T follicular helper cell (primary cell): ENCODE data around the gene ACKR4.
"Not testable (repeated sequence)": the region's sequence is repeated elsewhere in the genome, so short reads cannot be mapped to it uniquely, and the experiment has no call there.

Experiments
- DNase-seq: peaks from one replicate; pipeline ENCODE4 v3.0.0-alpha.2; 2020; ENCODE audit warnings: low read depth
- total RNA-seq, 2 experiments: gene quantifications; one replicate each; lab custom pipeline; 2026; lab: John Stamatoyannopoulos, UW

Gene ACKR4
- total RNA-seq, result 0 reads per million in 2 experiments

- DNase-seq, result no peak
These were observed at the start of gene ACKR4 for GRCh38 chr3:132596816-132597433. ACKR4 (plus strand) TSS chr3:132597270; CDS start chr3:132600398, 3,128 bp downstream.

GRCh38 chr3:132549169-132549568, 47.9 kb upstream of the ACKR4 start:
- no peak for DNase-seq

GRCh38 chr3:132549890-132550578, 47.0 kb upstream of the ACKR4 start:
- no peak for DNase-seq

- no peak for DNase-seq
These were observed 46.3 kb upstream of the ACKR4 start for GRCh38 chr3:132550579-132551305.

DNA sequence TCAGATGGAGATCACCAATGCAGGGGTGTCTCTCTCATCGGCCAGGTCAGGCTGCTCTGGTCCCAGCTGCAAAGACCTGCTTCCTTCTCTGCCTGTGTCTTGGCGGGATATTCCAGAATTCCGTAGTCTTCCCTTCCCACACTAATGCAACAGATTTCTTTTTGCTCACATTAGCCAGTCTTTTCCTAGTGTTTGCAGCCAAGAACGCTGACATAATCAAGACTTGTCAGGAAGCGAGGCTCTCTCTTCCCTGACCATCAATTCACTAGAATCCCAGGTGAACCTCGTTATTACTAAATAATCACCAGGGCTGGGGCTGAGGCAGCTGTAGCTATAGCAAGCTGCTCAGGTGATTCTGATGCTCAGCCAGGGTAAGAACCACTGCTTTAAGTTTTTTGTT, 43.2 kb upstream of the ACKR4 start:
- no peak for DNase-seq

GRCh38 chr3:132554437-132554836, 42.6 kb upstream of the ACKR4 start:
- no peak for DNase-seq

DNA sequence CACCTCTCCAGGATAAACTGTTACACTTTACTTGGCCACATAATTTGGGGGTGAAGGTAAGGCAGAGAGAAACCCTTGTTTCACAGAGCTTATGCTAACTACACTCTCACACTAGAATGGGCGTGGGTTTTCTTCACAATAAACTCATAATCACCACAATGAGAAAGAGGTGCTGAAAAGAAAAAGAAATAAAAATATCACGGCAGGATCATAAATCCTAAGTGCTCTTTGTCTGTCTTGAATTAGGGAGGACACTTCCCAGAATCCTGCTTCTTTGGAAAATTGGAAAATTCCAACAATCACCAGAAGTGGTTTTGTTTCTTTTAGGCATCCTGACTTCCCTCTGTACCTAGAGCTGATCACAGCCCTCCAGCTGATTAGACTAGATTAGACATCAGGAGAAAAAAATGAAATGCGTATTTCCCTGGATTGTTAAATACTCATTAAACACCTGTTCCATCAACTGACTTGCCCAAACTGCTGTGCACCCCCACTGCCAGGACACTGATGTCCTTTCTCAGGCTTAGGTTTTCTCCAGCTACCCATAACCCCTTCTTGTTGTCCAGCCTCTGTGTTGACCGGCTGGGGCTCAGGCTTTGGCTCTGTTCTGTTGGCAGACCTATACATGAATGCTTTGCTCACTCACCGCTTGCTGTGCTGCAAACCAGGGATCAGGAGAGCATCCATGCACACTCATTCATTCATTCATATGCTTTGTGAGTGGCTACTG, 41.6 kb upstream of the ACKR4 start:
- no peak for DNase-seq

- not testable (repeated sequence) for DNase-seq
These were observed 41.1 kb upstream of the ACKR4 start for GRCh38 chr3:132556036-132556386.

DNA sequence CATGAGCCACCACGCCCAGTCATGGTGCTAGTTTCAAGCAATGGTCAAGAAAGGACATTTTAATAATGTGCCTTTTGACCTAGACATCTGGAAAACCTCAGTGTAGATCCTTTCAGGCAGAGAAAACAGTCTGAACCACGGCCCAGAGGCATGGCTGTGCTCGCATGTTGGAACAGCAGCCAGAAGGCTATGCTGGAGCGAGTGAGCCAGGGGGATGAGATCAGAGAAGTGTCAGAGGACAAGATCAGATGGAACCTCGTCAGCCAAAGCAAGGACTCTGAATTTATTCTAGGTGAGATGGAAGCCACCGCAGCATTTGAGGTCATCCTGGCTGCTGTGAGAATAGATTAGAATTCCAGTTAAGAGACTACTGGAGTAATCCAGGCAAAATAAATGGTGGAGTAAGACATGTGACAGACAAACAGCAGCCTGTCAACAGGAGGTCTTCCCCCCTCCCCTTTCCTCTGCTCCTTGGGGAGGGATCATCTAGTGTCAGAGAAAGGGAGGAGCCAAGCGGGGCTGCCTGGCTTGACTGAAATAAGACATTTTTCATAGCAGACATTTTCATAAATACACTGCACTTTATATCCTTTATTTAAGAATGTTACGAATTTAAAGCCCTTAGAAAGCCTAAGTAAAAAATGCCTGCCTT, 40.4 kb upstream of the ACKR4 start:
- no peak for DNase-seq

DNA sequence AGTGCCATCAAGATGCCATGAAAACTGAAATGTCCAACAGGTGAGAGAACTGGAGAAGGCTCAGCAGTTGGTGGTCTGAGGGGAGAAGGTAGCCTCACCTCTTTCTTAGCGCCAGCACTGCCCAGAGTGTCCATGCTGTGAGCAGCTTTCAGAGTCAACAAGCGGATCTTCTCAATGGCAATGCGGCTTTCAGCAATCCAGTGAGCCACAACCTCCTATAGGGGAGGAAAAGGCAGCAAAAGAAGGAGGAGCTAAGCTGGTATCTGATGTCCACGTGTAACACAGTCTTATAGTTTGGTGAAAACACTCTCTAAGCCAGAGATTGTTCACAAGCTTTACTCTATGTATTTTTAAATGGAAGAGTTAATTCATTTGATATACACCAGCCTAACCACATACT, 36.1 kb upstream of the ACKR4 start:
- DNase-seq, result no peak

GRCh38 chr3:132563420-132564069, 33.5 kb upstream of the ACKR4 start:
- no peak for DNase-seq

GRCh38 chr3:132564070-132564465, 33.0 kb upstream of the ACKR4 start:
- DNase-seq, result no peak

DNA sequence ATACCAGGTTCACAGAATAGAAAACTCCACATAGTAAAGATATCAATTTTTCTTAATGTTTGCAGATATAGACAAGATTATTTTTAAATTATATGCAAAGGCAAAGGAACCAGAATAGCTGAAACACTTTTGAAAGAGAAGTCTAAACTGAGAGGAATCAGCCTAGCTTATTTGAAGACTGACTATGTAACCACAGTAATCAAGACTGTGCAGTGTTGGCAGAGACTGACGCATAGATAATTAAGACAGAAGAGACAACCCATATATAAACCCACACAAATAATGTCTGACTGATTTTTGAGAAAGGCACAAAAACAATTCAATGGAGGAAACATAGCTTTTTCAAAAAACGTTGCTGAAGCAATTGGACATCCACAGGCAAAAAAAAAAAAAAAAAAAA, 28.6 kb upstream of the ACKR4 start:
- no peak for DNase-seq

GRCh38 chr3:132569153-132569552, 27.9 kb upstream of the ACKR4 start:
- DNase-seq, result no peak

GRCh38 chr3:132569580-132569979, 27.5 kb upstream of the ACKR4 start:
- no peak for DNase-seq

GRCh38 chr3:132570016-132570415, 27.1 kb upstream of the ACKR4 start:
- no peak for DNase-seq

GRCh38 chr3:132573797-132574211, 23.3 kb upstream of the ACKR4 start:
- no peak for DNase-seq

DNA sequence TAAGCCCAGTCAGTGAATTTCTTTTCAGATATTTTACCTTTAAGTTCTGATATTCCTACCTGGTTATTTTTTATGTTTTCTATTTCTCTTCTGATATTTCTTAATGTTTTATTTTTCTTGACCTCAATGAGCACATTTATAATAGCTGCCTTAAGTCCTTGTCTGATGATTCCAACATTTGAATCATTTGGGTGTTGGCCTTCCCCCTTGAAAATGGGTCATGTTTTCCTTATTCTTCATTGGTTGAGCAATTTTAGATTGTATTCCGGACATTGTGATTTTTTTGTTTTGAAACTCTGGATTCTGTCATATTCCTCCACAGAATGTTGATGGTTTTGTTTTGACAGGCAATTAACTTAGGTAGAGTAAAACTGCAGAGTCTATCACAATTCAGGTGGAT, 9.7 kb upstream of the ACKR4 start:
- DNase-seq, result no peak

DNA sequence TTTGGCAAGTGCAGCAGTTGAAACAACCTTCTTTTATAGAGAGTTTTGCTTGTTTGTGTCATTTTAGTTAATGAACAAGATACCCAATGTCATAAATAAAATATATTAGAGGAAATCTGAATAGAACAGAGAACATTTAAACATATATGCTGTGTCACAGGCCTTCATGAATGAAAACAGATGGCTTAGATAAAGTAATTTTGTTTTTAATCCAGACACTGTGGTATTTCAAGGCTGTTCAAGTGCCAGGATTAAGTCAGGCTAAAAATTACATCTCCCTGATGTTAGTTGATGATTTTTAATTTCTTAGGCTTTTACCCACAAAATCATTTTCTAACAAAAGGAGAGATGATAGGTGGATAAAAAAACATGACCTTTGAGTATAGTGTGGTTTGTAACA, 4.9 kb upstream of the ACKR4 start:
- DNase-seq, result no peak

- DNase-seq, result no peak
These were observed 3.7 kb upstream of the ACKR4 start for GRCh38 chr3:132593241-132593946.

GRCh38 chr3:132593947-132594323, 3.1 kb upstream of the ACKR4 start:
- no peak for DNase-seq
